Nephron progenitor cell (in vitro differentiated cells): ENCODE results near the gene OR1L4.

Source experiments
- DNase-seq: peaks from one replicate; pipeline ENCODE4 v3.0.0; 2021
- H3K27ac Mint-ChIP-seq: 2 replicates; pipeline ENCODE4 v1.8.0; 2021; ENCODE audit warnings: mild to moderate bottlenecking, moderate library complexity, mixed read lengths
- H3K27me3 Mint-ChIP-seq: 2 replicates; pipeline ENCODE4 v1.8.0; 2021; ENCODE audit warnings: mild to moderate bottlenecking, low read depth, mixed read lengths; ENCODE audit not compliant: poor library complexity
- H3K36me3 Mint-ChIP-seq: 2 replicates; pipeline ENCODE4 v1.8.0; 2021; ENCODE audit warnings: low read depth, mixed read lengths
- H3K4me1 Mint-ChIP-seq: 2 replicates; pipeline ENCODE4 v1.8.0; 2021; ENCODE audit warnings: mixed read lengths
- H3K4me3 Mint-ChIP-seq: 2 replicates; pipeline ENCODE4 v1.8.0; 2021; ENCODE audit warnings: mild to moderate bottlenecking, moderate library complexity, mixed read lengths
- H3K9me3 Mint-ChIP-seq: 2 replicates; pipeline ENCODE4 v1.8.0; 2021; ENCODE audit warnings: mild to moderate bottlenecking, moderate library complexity, mixed read lengths
- CTCF ChIP-seq: fragments of 200-600 bp; sonication (generic); IDR thresholded peaks from 2 replicates; pipeline ENCODE4 v1.5.0; 2021; ENCODE audit warnings: antibody characterized with exemption

The OR1L4 gene, protein sequence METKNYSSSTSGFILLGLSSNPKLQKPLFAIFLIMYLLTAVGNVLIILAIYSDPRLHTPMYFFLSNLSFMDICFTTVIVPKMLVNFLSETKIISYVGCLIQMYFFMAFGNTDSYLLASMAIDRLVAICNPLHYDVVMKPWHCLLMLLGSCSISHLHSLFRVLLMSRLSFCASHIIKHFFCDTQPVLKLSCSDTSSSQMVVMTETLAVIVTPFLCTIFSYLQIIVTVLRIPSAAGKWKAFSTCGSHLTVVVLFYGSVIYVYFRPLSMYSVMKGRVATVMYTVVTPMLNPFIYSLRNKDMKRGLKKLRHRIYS

GRCh38 chr9:122723690-122724089, at the start of gene OR1L4:
TSS of gene OR1L4 (plus strand) at chr9:122723990. CDS start at chr9:122723990, 0 bp downstream.
- H3K4me3 Mint-ChIP-seq, result no peak within 1 kb of the TSS
- no peak for TF ChIP-seq CTCF
- H3K27me3 Mint-ChIP-seq, result peaks cover 8% of the 10 kb centered on the region

GRCh38 chr9:122684851-122685250, 38.9 kb upstream of the OR1L4 start:
- no peak for TF ChIP-seq CTCF
- Mint-ChIP-seq H3K9me3 (peaks cover 50% of the 10 kb centered on the region), H3K4me1 (no peaks in the 10 kb centered on the region), H3K27ac (no peak overlapping the region), H3K27me3 (peaks cover 6% of the 10 kb centered on the region), H3K36me3 (no peaks in the 10 kb centered on the region), H3K4me3 (no peak overlapping the region)
- DNase-seq, result no peak

More at GRCh38 chr9:122723690-122724089, at the start of gene OR1L4:
- Mint-ChIP-seq H3K27ac (no peak within 1 kb of the TSS), H3K9me3 (peaks cover 61% of the 10 kb centered on the region), H3K4me1 (no peaks in the 10 kb centered on the region), H3K36me3 (no peaks in the 10 kb centered on the region)
- no peak for DNase-seq

GRCh38 chr9:122695696-122696095, 28.1 kb upstream of the OR1L4 start:
- Mint-ChIP-seq H3K9me3 (peaks cover 26% of the 10 kb centered on the region), H3K27ac (no peak overlapping the region), H3K36me3 (no peaks in the 10 kb centered on the region), H3K4me3 (no peak overlapping the region), H3K27me3 (peaks cover 5% of the 10 kb centered on the region), H3K4me1 (no peaks in the 10 kb centered on the region)
- no peak for TF ChIP-seq CTCF
- no peak for DNase-seq

GRCh38 chr9:122718038-122718437, 5.8 kb upstream of the OR1L4 start:
- no peak overlapping the region for H3K4me3 Mint-ChIP-seq
- TF ChIP-seq CTCF, result no peak
- H3K4me1 Mint-ChIP-seq, result no peaks in the 10 kb centered on the region
- H3K27me3 Mint-ChIP-seq, result peaks cover 5% of the 10 kb centered on the region
- DNase-seq, result no peak
- H3K9me3 Mint-ChIP-seq, result peaks cover 49% of the 10 kb centered on the region
- H3K36me3 Mint-ChIP-seq, result no peaks in the 10 kb centered on the region
- no peak overlapping the region for H3K27ac Mint-ChIP-seq

- Mint-ChIP-seq H3K36me3 (no peaks in the 10 kb centered on the region), H3K4me3 (no peak overlapping the region), H3K27me3 (peaks cover 5% of the 10 kb centered on the region), H3K9me3 (peaks cover 51% of the 10 kb centered on the region), H3K4me1 (no peaks in the 10 kb centered on the region), H3K27ac (no peak overlapping the region)
- DNase-seq, result no peak
- no peak for TF ChIP-seq CTCF
Measured at GRCh38 chr9:122719218-122719617, 4.6 kb upstream of the OR1L4 start.

DNA sequence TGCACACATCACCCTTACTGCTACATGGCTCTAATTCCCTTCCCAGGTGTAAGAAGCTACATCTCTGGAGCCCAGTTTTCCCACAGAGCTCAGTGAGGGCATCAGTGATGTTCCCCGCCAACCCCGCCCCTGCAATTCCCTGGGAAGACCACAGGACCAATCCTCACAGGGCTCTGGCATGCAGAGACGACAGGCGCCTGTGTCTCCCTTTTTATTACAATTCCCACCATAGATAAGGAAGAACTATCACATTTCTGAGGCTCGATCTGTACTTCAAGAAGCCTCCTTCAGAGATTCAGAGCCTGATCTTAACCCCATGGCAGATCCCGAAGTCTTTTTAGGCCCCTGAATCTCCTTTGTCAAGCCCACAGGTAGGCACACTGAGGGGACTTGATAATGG, 18.2 kb downstream of the OR1L4 start, which contains the start of gene OR1L6:
Gene OR1L6, plus strand, starts transcription at position 301 of the 400 bp plus-strand sequence. CDS start 7,545 bp downstream, outside the sequence.
- Mint-ChIP-seq H3K4me1 (no peaks in the 10 kb centered on the region), H3K27me3 (peaks cover 10% of the 10 kb centered on the region), H3K36me3 (no peaks in the 10 kb centered on the region), H3K4me3 (no peak within 1 kb of the TSS), H3K9me3 (peaks cover 41% of the 10 kb centered on the region), H3K27ac (no peak within 1 kb of the TSS)
- no peak for TF ChIP-seq CTCF
- no peak for DNase-seq
